EH (cell line): Measurements from ENCODE around the gene GDF11.
A peak's percentile ranks its signal among the peaks of the same experiment; 100 is the strongest.

ENCODE experiments used
- DNase-seq: peaks from one replicate; pipeline ENCODE4 v3.0.0-alpha.2; 2015; ENCODE audit warnings: low read depth

Gene GDF11

DNA sequence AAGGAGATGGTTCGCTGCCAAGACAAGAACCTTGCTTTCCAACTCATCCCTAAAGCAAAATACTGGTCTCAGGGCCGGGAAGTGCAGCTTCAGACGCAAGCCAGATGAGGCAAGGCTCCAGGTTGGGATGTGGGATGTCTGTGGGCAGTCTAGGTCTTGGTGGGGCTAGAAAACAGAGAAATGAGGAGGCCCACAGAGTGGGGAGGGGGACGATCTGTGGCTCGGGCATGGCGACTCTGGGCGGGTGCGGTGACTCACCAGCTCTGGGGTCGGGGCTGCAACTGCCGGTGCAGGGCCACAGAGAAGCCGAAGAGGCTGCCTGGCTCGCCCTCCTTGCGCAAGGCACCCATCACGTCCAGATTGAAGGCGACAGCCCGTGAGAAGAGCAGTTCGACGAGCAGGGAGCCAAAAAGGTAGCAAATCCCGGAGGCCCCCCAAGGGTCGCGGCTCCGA, 35.7 kb upstream of the GDF11 start:
- DNase-seq: no peak

DNA sequence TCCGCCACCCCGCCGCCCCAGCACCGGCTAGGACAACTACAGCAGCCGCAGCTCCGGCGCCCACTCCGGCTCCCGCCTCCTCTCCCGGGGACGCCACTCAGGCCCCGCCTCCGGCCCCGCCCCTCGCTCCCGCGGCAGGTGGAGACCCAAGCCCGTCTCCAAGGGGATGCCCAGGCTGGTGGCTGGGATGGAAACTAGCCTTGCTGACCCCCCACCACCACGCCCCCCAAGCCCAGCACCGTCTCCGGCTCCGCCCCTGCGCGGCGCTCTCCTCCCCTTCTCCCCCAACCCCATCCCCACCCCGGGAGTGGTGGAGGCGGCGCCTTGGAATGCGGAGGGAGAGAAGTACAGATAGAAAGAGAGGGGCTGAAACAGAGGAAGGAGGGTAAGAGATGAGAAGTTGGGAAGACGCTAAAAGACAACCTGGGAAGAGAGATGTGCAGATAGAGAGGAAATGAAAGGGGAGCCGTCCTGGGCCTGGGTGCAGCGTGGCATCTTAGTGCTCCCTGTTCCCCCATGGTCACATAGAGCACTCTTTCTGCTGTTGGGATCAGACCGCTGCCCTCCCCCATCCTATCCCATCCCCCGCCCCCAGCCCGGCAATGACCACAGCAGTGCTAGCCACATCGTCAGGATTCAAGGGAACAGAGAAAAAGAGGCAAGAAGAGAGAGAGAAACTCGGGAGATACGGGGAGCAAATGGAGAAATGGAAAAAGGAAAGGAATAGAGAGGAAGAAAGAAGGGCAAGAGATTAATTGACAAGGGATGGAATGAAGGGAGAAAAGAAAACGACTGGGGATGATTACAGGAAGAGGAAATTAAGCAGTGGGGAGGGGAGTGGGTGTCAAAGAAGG, 34.9 kb upstream of the GDF11 start, which contains the start of gene ITGA7:
ITGA7 (minus strand) TSS at position 64 of the 854 bp plus-strand sequence. CDS start 222 bp downstream, outside the sequence.
- DNase-seq: peak; percentile 43

DNA sequence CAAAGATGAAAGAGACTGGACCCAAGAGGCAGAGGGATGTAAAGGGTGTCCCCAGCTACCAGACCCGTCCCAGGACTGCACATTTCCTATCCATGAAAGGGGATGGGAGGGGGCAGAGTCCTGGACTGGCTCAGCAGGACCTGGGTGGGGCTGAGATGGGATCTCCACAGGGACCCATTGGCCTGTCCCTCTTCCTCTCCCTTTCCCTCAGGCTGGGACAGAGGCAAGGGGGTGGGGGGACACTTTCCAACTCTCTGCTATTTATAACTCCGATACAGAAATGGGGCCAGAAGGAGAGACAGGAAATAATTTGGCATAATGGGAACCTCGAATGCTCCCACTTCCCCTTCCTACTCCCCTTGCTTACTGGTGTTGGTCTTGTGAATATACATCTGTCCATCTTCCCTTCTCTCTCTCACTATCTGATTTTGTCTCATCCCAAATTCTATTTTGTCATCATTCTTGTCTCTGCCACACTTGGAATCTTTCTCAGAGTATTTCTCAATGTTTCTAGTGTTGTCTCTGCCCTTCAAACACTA, 34.2 kb upstream of the GDF11 start:
- DNase-seq: no peak

DNA sequence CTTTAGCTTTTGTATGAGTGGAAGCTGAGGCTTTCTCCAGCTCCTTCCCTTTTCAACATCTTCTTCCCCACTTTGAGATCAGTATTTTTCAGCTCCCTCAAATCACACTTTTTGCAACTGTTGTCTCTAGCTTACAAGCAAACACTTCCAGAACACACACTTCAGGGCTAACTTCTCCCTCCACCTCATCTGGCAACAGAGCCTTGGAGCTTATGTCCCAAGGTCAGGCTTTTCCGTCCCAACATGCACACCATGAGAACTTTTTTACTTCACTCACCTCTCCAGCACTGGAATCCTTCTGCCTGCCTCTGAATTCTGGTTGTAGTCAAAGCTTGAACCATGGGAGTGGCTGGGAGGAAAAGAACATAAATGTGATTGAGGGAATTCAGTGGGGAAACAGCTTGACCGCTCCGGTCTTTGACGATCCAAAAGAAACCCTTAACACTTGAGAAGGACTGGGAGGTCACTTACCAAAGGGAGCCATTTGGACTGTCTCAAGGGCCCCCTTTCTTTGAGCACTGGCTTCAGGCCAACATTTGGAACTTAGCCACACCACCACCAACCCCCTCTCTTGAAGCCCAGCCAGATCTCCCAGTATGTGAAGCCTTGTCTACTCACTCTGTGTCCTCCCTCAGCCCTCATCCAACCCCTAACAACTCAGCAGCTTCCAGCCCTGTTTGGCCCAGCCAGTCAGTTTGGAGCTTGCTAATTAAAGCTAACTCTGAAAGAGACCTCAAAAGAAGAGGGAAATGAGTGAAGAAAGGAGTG, 31.0 kb upstream of the GDF11 start:
- DNase-seq: no peak

DNA sequence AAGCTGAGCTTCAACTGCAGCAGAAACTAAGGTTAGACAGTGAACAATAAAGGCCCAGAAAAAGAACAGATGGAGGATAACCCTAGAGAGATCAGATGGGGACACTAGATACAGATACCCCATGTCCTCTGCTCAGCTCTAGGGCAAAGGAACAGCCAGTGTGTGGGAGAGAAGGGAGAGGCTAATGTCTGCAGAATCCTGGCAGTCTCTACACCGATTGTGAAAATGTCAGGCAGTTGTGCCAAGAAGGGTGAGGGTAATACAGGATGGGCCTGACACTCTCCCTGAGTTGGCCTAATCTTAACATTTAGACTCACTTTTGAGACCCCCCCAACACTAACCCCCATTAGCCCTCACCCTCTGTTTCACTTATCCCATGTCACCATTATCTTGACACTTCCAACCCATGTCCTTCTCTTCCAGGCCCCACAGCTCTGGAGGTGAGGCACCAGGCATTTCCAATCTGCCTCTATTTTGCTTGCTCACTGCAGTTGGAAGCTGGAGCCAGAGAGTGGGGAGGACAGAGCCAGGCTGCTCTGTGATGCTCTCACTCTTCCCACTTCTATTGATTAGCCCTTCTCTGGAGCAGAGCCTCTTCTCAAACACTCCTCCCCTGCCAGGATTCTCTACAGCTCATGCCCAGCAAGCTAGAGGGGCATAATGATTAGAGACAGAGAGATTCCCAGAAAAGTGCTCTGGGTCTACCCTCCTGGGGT, 30.1 kb upstream of the GDF11 start:
- DNase-seq: no peak

DNA sequence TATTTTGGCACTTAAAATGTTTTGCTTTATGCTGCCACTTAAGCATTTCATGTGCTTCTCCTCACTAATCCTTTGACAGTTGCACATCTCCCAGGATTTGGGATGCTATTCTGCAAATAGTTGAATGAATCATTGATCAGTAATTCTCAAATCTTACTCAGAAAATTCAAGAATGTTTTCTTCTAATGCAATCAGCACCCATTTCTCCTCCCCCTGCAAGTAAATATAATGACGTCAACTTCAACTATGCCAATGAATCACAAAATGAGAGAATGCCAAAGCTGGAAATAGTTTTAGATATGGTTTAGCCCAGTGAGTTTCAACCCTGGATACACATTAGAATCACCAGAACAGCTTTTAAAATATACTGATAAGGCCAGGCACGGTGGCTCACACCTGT, 29.2 kb upstream of the GDF11 start:
- DNase-seq: peak; percentile 91

DNA sequence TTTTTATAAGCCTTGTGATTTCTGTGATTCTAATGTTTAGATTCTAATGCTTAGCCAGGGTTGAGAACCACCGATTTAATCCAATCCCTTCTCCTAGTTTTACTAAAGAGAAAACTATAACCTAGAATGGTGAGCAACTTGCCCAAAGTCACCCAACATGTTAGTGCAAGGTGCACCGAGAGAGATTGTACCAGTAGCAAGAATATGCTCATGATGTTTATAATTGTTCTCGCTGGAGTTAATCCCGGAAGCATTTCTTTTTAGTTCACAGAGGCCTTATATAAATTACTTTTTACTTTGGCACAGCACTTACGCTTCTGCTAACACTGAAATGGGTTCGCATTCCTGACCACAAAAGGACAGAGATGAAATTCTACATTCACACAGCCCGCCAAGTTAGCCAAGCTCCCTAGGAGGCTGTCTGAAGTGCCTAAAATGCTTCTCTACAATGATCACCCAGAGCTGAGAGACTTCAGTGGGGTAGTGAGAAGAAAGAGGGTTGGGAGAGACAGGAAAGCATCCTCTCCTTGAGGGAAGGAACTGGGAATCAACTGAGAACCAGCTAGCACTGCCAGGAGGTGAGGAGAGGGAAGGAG, 27.7 kb upstream of the GDF11 start:
- peak; percentile 33 for DNase-seq

DNA sequence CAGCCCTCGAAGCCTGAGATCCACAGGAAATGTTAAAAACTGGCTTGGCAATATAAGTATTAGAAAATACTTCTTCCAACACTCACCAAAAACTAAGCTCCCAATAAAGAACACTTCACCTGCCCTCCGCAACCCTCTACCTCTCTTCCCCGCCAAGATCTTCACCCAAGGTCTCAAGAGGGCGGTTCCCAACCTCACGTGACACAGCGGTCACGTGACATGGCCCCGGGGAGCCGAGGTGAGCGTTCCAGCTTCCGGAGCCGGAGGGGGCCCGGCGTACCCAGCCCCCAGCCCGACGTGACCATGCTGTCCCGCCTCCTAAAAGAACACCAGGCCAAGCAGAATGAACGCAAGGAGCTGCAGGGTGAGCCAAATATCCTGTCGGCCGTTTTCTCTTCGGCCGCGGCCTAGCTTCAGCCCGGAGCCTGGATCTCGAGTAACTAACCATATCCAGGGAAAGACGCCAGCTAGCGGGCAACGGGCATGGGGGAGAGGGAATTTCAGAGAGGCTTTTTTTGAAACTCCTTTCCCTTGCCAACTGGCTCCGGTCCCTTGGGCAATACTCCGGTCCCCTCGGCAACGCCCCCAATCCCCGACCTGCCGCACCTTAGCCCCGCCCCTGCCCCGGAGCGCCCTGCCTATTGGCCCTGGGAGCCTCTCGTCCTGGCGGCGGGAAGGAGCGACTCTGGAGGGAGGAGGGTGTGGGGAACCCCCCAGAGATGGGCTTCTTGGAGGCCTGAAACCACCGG, 26.9 kb upstream of the GDF11 start, which contains the start of gene BLOC1S1:
BLOC1S1 (plus strand) TSS at position 214 of the 749 bp plus-strand sequence; CDS start at position 220, 6 bp downstream.
- DNase-seq: peak; percentile 91

DNA sequence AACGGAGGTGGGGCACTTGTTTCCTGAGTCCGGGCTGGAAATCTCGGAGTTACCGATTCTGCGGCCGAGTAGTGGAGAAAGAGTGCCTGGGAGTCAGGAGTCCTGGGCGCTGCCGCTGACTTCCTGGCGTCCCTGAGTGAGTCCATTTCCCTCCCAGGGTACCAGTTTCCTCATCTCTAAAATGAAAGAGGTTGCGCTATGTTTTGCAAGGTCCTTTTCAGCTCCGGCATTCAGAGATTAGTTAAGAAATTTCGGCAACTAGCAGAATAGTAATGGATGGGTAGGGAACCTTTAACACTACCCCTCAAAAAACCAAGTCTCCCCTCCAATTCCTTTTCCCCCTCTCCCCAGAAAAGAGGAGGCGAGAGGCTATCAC, 26.4 kb upstream of the GDF11 start:
- no peak for DNase-seq

DNA sequence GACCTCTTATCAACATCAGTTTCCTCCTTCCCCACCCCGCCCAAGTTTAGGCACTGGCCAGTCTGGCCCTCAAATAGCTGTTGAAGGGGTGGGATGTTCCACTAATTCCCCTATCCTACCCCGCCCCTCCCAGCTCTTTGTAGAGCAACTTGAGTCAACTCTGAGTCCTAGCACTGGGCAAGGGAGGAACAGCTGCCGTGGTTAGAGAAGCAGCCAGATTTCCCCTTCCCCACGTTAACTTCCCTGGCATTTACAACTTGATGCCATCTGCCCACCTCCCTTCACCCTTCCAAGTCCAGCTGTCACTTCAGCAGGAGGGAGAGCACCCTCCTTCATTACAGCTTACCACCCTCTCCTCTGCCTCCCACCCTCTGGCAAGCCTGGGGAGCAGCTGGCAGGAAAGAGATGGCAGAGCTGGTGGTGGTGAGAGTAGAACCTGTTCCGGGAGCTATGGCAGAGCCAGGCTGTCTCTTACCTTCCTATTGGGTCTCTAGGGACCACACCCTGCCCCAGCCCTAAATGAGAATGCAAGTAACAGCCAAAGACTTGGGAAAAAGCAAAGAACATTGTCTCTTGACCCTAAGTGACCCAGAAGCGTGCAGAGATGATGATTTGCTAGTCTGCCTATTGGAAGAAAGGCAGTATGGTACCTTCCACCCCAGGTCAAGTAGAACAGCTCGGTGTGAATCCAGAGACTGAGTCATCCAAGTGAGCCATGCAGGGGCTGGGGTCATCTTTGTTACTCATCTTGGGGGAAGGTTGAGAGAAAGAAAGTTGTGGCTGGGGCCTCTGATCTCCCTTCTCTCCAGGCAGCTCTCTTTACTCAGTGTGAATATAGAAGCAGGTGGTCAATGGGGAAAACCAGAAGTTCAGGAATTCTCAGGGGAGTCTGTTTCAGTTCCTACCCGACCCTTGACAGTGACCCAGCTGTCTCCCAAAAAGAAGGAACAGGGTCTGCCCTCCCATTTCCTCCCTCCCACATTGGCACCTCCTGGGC, 25.6 kb upstream of the GDF11 start:
- peak; percentile 56 for DNase-seq

DNA sequence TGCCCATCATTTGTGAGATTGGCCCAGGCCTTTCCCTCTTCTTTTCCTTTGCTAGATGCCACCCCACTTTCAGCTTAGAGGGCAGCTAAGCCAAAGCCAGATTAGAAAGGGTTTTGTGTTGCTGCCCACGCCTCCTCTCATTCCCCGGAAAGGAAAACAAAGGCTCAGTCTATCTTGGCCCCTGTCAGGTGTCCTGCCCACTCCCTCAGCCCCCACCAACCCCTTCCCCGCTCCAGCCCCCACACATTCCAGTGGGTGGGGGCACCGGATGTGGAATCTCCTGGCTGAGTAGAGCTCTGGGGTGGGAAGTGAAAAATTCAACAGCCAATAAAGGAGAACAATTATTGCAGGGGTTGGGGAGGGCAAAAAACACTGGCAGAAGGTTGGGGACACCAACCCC, 24.9 kb upstream of the GDF11 start:
- no peak for DNase-seq

DNA sequence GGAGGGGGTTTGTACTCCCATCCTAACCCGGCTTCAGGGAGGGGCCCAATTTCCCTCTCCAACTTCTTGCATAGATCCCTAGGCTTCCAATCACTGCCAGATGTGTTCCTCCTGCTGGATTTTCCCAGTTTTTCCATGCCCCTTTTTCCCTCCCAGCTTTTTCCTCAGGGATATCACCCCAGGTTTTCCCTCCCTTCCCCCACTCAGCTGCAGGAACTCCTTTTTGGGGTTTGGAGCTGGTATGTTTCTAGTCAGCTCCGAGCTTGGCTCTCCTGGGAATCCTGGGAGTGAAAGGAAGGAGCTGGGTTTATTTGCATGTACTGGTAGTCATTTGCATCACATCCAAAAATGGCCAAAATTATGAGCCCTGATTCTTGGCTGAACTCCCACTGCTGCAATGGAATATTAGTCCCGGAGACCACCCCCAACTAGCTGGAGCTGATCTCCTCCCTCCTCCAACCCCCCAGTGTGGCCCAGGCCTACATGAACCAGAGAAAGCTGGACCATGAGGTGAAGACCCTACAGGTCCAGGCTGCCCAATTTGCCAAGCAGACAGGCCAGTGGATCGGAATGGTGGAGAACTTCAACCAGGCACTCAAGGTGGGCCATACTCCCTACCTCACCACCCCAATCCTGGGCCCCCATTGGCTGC, 24.2 kb upstream of the GDF11 start:
- no peak for DNase-seq

DNA sequence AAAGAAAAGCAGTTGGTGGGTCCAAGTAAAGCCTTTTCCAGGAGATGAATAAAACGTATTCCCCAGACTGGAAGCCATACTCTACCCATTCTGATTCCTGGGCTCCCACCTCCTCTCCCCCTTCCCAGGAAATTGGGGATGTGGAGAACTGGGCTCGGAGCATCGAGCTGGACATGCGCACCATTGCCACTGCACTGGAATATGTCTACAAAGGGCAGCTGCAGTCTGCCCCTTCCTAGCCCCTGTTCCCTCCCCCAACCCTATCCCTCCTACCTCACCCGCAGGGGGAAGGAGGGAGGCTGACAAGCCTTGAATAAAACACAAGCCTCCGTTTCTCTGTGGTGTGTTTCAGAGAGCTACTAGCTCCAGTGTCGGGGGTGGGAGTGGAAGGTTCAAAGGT, 23.6 kb upstream of the GDF11 start:
- no peak for DNase-seq

DNA sequence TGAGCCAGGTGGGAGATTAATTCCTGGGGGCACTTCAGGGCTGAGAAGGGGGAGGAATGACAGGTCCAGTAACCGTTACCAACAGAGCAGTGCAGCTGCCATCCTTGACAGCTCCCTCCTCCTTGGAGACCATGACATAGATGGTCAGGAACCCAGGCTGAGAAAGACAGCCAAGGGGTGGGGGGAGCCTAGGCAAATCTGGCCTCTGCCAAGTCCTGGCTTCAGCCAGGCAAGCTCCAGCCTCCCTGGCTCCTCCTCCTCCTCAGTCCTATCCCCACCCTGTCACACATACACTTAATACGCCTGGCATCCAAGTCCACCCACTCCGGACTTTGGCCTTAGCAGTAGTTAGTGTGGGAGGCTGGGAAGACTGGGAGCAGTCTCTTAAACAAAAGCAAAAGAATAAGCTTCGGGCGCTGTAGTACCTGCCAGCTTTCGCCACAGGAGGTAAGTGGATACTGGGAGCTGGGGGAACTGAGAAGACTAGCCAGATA, 22.8 kb upstream of the GDF11 start, which contains the start of gene RDH5:
RDH5 (plus strand) TSS at position 323 of the 494 bp plus-strand sequence. CDS start 792 bp downstream, outside the sequence.
- peak; percentile 89 for DNase-seq

DNA sequence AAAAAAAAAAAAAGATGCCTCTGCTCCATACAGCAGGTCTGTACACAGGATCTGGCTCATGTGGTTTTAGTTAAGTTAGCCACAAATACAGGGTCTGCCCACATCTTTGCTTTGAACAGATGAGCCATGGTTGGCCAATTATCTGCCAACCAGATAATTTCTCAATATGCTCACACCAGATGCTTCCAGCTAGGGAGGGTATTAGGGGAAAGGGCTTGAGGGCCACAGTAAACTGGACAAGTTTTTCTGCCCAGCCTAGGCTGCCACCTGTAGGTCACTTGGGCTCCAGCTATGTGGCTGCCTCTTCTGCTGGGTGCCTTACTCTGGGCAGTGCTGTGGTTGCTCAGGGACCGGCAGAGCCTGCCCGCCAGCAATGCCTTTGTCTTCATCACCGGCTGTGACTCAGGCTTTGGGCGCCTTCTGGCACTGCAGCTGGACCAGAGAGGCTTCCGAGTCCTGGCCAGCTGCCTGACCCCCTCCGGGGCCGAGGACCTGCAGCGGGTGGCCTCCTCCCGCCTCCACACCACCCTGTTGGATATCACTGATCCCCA, 22.0 kb upstream of the GDF11 start:
- DNase-seq: peak; percentile 97

DNA sequence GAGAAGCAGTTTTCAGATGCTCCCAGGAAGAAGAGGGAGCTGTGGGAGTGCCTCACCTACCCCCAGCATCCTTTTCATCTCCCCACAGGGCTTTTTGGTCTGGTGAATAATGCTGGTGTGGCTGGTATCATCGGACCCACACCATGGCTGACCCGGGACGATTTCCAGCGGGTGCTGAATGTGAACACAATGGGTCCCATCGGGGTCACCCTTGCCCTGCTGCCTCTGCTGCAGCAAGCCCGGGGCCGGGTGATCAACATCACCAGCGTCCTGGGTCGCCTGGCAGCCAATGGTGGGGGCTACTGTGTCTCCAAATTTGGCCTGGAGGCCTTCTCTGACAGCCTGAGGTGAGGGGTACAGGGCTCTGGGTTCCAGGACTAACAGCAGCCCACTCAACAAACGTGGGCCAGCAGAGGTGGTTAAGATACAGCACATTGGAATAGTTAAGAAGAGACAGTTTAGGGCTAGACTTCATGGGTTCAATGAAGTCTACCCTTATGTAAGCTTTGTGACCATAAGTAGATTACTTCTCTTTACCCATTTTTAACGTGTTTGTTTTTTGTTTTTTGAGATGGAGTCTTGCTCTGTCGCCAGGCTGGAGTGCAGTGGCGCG, 21.2 kb upstream of the GDF11 start:
- no peak for DNase-seq

DNA sequence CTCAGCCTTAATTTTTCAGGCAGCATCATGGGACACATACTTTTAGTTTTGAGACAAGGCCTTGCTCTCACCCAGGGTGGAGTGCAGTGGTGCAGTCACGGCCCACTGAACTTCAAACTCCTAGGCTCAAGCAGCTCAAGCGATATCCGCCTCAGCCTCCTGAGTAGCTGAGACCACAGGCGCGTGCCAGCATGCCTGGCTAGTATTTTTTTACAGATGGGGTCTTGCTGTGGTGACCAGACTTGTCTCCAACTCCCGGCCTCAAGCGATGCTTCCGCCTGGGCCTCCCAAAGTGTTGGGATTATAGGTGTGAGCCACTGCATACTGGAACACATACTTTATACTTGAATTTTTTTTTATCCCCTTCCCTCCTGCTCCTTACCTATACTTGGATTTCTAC, 20.0 kb upstream of the GDF11 start:
- DNase-seq: no peak
